Erythroblast (primary cell): ENCODE measurements around the gene FIBCD1.

Experiments
- DNase-seq, 2 experiments: peaks; one replicate each; lab custom pipeline; 2025; lab: John Stamatoyannopoulos, UW
- GATA1 ChIP-seq: IDR thresholded peaks from 2 replicates; pipeline ENCODE4 v1.6.1; 2011; ENCODE audit warnings: low read depth, mild to moderate bottlenecking, control low read depth, low read length, moderate library complexity
- POLR2A ChIP-seq: IDR thresholded peaks from 2 replicates; pipeline ENCODE4 v1.6.1; 2011; ENCODE audit warnings: mild to moderate bottlenecking, low read length

Gene FIBCD1

GRCh38 chr9:130857864-130858738 lies 80.9 kb downstream of the FIBCD1 start:
- no peak for TF ChIP-seq GATA1
- no peak for TF ChIP-seq POLR2A
- no peak for DNase-seq

GRCh38 chr9:130856474-130856873 lies 82.6 kb downstream of the FIBCD1 start:
- TF ChIP-seq GATA1 = no peak
- TF ChIP-seq POLR2A = no peak

DNA sequence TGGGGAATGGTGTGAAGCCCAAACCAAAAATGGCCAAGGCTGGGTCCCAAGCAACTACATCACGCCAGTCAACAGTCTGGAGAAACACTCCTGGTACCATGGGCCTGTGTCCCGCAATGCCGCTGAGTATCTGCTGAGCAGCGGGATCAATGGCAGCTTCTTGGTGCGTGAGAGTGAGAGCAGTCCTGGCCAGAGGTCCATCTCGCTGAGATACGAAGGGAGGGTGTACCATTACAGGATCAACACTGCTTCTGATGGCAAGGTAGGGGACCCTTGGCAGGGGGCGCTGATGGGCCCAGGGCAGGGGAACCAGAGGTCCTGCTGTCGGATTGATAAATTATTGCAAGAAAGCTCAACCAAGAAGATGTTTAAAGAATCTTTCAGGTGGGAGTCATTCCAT lies 84.2 kb downstream of the FIBCD1 start:
- no peak for DNase-seq
- no peak for TF ChIP-seq GATA1
- TF ChIP-seq POLR2A = no peak

More at GRCh38 chr9:130856474-130856873, 82.6 kb downstream of the FIBCD1 start:
- DNase-seq = no peak

DNA sequence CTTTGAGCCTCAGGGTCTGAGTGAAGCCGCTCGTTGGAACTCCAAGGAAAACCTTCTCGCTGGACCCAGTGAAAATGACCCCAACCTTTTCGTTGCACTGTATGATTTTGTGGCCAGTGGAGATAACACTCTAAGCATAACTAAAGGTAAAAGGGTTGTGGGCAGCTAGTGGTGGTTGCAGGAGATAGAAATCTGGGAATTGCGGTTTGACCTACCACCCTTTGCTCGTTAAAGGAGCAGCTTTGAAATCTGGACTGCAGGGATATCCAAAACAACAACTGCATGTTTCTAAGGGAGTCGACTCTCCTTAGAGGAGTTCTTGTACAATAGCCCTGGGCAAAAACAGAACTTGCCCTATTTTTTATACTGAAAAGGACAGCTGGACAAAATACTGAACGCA lies 85.0 kb downstream of the FIBCD1 start:
- TF ChIP-seq POLR2A (no peak), GATA1 (no peak)
- DNase-seq = no peak

DNA sequence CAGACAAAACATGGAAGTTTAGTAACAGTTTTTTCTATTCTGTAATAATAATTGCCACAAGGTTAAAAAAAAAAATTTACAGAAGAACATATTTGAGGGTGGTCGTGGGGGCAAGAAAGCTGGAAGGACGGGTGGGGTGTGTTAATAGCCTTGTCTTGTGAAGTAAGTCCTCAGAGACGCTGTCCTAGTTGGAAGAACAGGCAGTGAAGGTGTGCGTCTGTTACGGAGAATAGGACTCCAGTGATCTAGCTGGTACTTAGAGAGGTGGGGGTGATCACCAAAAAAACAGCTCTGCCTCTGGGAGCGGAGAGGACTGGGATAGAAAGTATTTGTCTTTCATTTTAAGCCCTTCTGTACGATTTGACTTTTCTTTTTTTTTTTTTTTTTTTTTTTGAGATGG lies 86.2 kb downstream of the FIBCD1 start:
- TF ChIP-seq GATA1 = no peak
- no peak for TF ChIP-seq POLR2A
- DNase-seq = no peak
